ENCODE data around the gene ATP6V1B1. TPM values are rescaled to one million over a fixed set of nuclear protein-coding genes. Genes with fewer than 3 reads are reported as not detected.

ATP6V1B1 gene
- total and polyA plus RNA-seq, 7 donors: 0.10 to 0.70 (median 0.38) TPM; not detected in 2

DNA sequence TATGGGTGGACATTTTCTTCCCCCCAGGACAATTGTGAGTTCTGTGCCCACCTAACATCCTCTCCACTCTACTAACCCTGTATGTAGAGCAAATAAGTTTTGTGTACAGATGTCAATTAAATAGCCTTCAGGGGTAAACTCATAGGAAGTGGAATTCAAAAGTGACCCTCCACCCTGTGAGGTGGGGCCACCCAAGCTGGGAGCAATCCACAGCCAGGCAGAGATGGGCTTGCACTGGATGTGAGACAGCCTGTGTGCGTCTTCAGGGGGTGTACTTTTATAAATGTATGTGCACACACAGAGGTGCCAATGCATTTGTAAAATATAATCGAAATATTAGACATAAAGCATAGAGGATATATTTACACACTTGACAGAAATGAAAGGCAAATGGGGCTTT is 33.1 kb upstream of the ATP6V1B1 start:
- Histone ChIP-seq H3K4me1 (peaks cover 14% of the 10 kb centered on the region), H3K9me3 (no peaks in the 10 kb centered on the region), H3K4me3 (no peak overlapping the region), H3K27ac (no peak overlapping the region), H3K36me3 (ENCODE audit: insufficient read depth in 1 of 2, low read depth in 1 of 2) (no peaks in the 10 kb centered on the region), H3K27me3 (ENCODE audit: insufficient read depth in 3 of 3, low read length in 2 of 3) (peaks cover 0 to 81% (median 26%) of the 10 kb centered on the region in 3 donors)
- DNase-seq (no peak), ATAC-seq (no peak)
- 94 to 96% (median 94%) methylated on average over 2 of the region's 2 CpGs for WGBS, 3 donors
- TF ChIP-seq, protein P1, sequence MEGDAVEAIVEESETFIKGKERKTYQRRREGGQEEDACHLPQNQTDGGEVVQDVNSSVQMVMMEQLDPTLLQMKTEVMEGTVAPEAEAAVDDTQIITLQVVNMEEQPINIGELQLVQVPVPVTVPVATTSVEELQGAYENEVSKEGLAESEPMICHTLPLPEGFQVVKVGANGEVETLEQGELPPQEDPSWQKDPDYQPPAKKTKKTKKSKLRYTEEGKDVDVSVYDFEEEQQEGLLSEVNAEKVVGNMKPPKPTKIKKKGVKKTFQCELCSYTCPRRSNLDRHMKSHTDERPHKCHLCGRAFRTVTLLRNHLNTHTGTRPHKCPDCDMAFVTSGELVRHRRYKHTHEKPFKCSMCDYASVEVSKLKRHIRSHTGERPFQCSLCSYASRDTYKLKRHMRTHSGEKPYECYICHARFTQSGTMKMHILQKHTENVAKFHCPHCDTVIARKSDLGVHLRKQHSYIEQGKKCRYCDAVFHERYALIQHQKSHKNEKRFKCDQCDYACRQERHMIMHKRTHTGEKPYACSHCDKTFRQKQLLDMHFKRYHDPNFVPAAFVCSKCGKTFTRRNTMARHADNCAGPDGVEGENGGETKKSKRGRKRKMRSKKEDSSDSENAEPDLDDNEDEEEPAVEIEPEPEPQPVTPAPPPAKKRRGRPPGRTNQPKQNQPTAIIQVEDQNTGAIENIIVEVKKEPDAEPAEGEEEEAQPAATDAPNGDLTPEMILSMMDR (IDR thresholded peaks at IDR 0.05): no peak
- intact Hi-C loops (cut with DNase I): no loop called here

DNA sequence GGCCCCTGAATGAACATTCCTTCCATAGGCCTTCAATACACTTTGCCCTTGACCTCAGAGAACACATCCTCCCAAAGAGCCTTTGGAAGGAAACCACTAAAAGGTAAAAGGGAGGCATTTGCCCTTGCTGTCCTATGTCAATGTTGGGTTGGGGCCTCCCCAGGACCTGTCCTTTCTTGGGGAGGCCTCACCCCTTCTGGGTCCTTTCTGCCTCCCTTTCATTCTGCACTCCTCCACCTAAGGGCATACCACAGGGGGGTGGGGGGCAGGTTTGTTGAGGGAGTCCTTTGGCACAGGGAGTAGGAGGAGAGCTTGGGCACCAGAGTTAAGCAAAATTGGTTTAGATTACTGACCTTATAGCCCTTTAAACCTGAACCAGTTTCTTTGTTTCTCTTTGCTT is 32.5 kb upstream of the ATP6V1B1 start:
- Histone ChIP-seq H3K36me3 (ENCODE audit: insufficient read depth in 1 of 2, low read depth in 1 of 2) (no peaks in the 10 kb centered on the region), H3K9me3 (no peaks in the 10 kb centered on the region), H3K27me3 (ENCODE audit: insufficient read depth in 3 of 3, low read length in 2 of 3) (peaks cover 0 to 79% (median 21%) of the 10 kb centered on the region in 3 donors), H3K27ac (no peak overlapping the region), H3K4me3 (no peak overlapping the region), H3K4me1 (peaks cover 14% of the 10 kb centered on the region)
- DNase-seq: no peak
- no peak for ATAC-seq
- intact Hi-C loops (cut with DNase I): no loop called here
- TF ChIP-seq, protein P1 (IDR thresholded peaks at IDR 0.05): no peak

DNA sequence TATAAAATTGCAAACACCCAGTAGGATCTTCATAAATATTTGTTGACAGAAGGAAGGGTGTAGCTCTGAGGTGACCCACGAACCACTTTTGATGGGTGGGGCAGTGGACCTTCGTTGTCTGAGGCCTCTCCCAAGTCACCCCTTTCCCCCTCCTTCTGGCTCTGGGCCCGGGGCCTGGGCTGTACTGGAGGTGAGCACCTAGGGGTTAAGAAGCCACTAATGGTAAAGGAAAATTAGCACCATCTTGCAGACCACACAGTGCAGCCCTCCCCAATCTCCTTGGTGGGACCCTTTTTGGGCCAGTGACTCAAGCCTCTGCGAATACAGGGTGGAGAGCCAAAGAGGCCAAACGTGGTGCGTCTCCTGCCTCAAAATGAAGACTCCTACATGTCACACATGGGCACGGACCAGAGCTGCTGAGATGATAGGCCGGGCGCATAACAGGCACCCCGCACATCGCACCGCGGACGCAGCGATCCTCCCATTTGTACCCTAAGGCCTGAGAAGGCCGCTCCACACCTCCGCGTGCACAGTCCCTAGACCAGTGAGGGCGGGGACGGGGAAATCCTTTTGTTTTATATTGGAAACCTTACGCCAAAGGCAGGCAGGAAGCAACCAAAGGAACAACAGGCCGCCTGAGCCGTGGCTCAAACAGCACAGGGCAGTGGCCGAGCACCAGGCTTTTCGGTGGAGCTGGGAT is 31.9 kb upstream of the ATP6V1B1 start:
- H3K36me3 ChIP-seq (ENCODE audit: insufficient read depth in 1 of 2, low read depth in 1 of 2): no peaks in the 10 kb centered on the region
- H3K27me3 ChIP-seq (ENCODE audit: insufficient read depth in 3 of 3, low read length in 2 of 3): peaks cover 0 to 79% (median 20%) of the 10 kb centered on the region in 3 donors
- TF ChIP-seq, protein P1 (IDR thresholded peaks at IDR 0.05): no peak
- H3K4me1 ChIP-seq: peaks cover 14% of the 10 kb centered on the region
- intact Hi-C loops (cut with DNase I): no loop called here
- no peak overlapping the region for H3K4me3 ChIP-seq
- no peak overlapping the region for H3K27ac ChIP-seq
- DNase-seq (no peak), ATAC-seq (no peak)
- H3K9me3 ChIP-seq: no peaks in the 10 kb centered on the region
- 70 to 79% (median 77%) methylated on average over 25 of the region's 25 CpGs for WGBS, 3 donors

DNA sequence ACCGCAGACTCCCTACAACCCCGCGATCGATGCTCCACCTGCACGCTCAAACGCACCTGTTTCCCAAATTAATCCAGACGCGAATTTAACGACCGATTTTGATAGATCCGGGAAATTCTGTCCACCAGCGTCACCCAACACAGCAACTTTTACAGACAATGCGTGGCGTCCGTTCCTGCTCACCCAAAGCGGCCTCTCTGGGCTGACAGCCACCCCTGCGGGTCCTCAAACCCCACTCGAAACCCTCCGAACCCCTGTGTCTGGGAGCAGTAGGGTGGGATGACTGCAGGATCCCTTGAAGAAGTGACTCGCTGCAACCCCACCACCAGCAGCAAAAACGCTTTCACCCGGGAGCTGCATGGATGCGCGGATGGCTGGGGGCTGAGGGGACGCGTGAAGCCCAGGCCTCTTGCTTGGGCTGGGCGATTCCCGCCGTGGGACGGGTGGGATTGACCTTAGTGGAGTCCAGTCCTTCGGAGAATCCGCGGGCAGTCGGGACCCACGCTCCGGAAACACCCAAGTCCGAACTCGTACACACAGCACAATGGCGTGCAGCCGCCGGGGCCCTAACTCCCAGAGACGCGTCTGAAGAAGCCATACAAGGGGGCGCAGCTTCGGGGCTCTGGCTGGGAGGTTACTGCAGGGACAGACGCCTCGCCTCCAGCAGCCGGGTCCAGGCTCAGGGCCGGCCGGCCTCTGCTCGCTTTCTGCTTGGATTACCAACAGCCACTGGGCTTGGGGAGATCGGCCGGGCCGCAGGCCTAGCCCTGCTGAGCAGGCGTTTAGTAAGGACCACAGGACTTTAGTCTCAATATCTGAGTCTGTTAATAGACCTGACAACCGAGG is 31.1 kb upstream of the ATP6V1B1 start:
- Histone ChIP-seq H3K9me3 (no peaks in the 10 kb centered on the region), H3K4me1 (peaks cover 14% of the 10 kb centered on the region), H3K27me3 (ENCODE audit: insufficient read depth in 3 of 3, low read length in 2 of 3) (peaks cover 2 to 79% (median 20%) of the 10 kb centered on the region in 3 donors), H3K4me3 (no peak overlapping the region), H3K27ac (no peak overlapping the region), H3K36me3 (ENCODE audit: insufficient read depth in 1 of 2, low read depth in 1 of 2) (no peaks in the 10 kb centered on the region)
- intact Hi-C loops (cut with DNase I): no loop called here
- no peak for ATAC-seq
- 61 to 70% (median 70%) methylated on average over 53 to 56 of the region's 56 CpGs for WGBS, 3 donors
- TF ChIP-seq, protein P1 (IDR thresholded peaks at IDR 0.05): no peak
- no peak for DNase-seq

Measured in psoas muscle (tissue), 8 donors.